A673 (cell line): ENCODE data around the gene DERL2. TPM values are rescaled to one million over a fixed set of nuclear protein-coding genes. Genes with fewer than 3 reads are reported as not detected.

Experiments used
- BruUV-seq: library from RNA; stranded (reverse); fragments of 400-500 nt; replicated peaks from 2 replicates; lab custom pipeline; 2021; lab: Mats Ljungman, UMichigan
- CTCF ChIA-PET: fragments of 300-600 bp; sonication (Branson Sonifier 250); formaldehyde crosslinking; loops from one replicate; lab custom pipeline; 2022; ENCODE audit warnings: antibody characterized with exemption; lab: Charles Lee
- POLR2A ChIA-PET: fragments of 300-600 bp; sonication (Branson Sonifier 250); formaldehyde crosslinking; loops from one replicate; lab custom pipeline; 2022; ENCODE audit warnings: antibody characterized with exemption; ENCODE audit not compliant: low non-redundant PET; lab: Charles Lee
- DNase-seq: peaks from one replicate; pipeline ENCODE4 v3.0.0-alpha.2; 2015; ENCODE audit warnings: low spot score
- H3K27ac ChIP-seq: fragments of 200-600 bp; sonication (generic); 2 replicates; pipeline ENCODE4 v1.5.1; 2016; ENCODE audit warnings: mixed run types, low read depth, mild to moderate bottlenecking, mixed read lengths, antibody characterized with exemption, low read length; ENCODE audit not compliant: poor library complexity, severe bottlenecking
- H3K27me3 ChIP-seq: fragments of 200-600 bp; sonication (generic); replicated peaks from 2 replicates; pipeline ENCODE4 v1.6.1; 2017; ENCODE audit warnings: mixed run types, low read depth, mild to moderate bottlenecking, mixed read lengths, antibody characterized with exemption, low read length; ENCODE audit not compliant: insufficient read depth, poor library complexity
- H3K36me3 ChIP-seq: fragments of 200-600 bp; sonication (generic); 2 replicates; pipeline ENCODE4 v1.6.1; 2016; ENCODE audit warnings: mixed run types, mild to moderate bottlenecking, mixed read lengths, antibody characterized with exemption, low read length; ENCODE audit not compliant: insufficient read depth, poor library complexity, severe bottlenecking
- H3K4me1 ChIP-seq: fragments of 200-600 bp; sonication (generic); 2 replicates; pipeline ENCODE4 v1.6.1; 2017; ENCODE audit warnings: mixed run types, mild to moderate bottlenecking, mixed read lengths, antibody characterized with exemption, low read length; ENCODE audit not compliant: insufficient read depth, poor library complexity, severe bottlenecking
- H3K4me3 ChIP-seq: fragments of 200-600 bp; sonication (generic); 2 replicates; pipeline ENCODE4 v1.5.1; 2016; ENCODE audit warnings: low read depth, mixed run types, mild to moderate bottlenecking, mixed read lengths, low read length; ENCODE audit not compliant: poor library complexity, severe bottlenecking
- H3K9me3 ChIP-seq: fragments of 200-600 bp; sonication (generic); 2 replicates; pipeline ENCODE4 v1.6.1; 2016; ENCODE audit warnings: mixed run types, low read depth, mild to moderate bottlenecking, mixed read lengths, antibody characterized with exemption, low read length; ENCODE audit not compliant: poor library complexity, severe bottlenecking
- CTCF ChIP-seq: fragments of 300-800, 200-600 bp; sonication (generic); conservative IDR thresholded peaks from 2 replicates; pipeline ENCODE4 v1.5.1; 2017; ENCODE audit warnings: low read depth, mild to moderate bottlenecking, antibody characterized with exemption, low read length, moderate library complexity, mixed read lengths
- EZH2 ChIP-seq: fragments of 200-600 bp; sonication (generic); IDR thresholded peaks from 2 replicates; pipeline ENCODE4 v1.6.1; 2017; ENCODE audit warnings: borderline replicate concordance, low read depth, mild to moderate bottlenecking, mixed read lengths, antibody characterized with exemption, low read length; ENCODE audit not compliant: poor library complexity, severe bottlenecking
- intact Hi-C: fragments of 100-400 bp; cut with micrococcal nuclease; formaldehyde crosslinking; loops from one replicate; pipeline ENCODE4 v1.10.0; 2022; ENCODE audit not compliant: unreplicated experiment
- total RNA-seq: library from RNA; stranded (reverse); gene quantifications from 2 replicates; pipeline ENCODE4 v1.2.3, GENCODE V29; 2021

DERL2 gene
- total RNA-seq, 1 experiment from 2014 or later = 97.0 TPM

GRCh38 chr17:5508810-5509209 lies 22.8 kb upstream of the DERL2 start:
- no peak for DNase-seq
- TF ChIP-seq EZH2 (no peak), CTCF (no peak)
- H3K36me3 ChIP-seq = no peaks in the 10 kb centered on the region
- BruUV-seq = no TSS peak
- CTCF ChIA-PET = no interaction called here
- no peak overlapping the region for H3K4me3 ChIP-seq
- H3K9me3 ChIP-seq = no peaks in the 10 kb centered on the region
- no peaks in the 10 kb centered on the region for H3K27me3 ChIP-seq
- H3K4me1 ChIP-seq = no peaks in the 10 kb centered on the region
- H3K27ac ChIP-seq = no peak overlapping the region
- POLR2A ChIA-PET = no interaction called here
- intact Hi-C loops = no loop called here

- H3K4me1 ChIP-seq = peaks cover 2% of the 10 kb centered on the region
- TF ChIP-seq CTCF (no peak), EZH2 (no peak)
- no peak overlapping the region for H3K27ac ChIP-seq
- H3K36me3 ChIP-seq = no peaks in the 10 kb centered on the region
- H3K4me3 ChIP-seq = no peak overlapping the region
- intact Hi-C loops = no loop called here
- no peaks in the 10 kb centered on the region for H3K27me3 ChIP-seq
- DNase-seq = no peak
- H3K9me3 ChIP-seq = no peaks in the 10 kb centered on the region
- ChIA-PET POLR2A (no interaction called here), CTCF (no interaction called here)
- no TSS peak for BruUV-seq
These were observed 20.3 kb upstream of the DERL2 start for GRCh38 chr17:5506307-5506706.

- no peak for DNase-seq
- intact Hi-C loops = no loop called here
- peaks cover 8% of the 10 kb centered on the region for H3K4me1 ChIP-seq
- POLR2A ChIA-PET = no interaction called here
- no peak overlapping the region for H3K4me3 ChIP-seq
- H3K36me3 ChIP-seq = no peaks in the 10 kb centered on the region
- H3K27me3 ChIP-seq = peaks cover 9% of the 10 kb centered on the region
- no peak overlapping the region for H3K27ac ChIP-seq
- no TSS peak for BruUV-seq
- CTCF ChIA-PET = no interaction called here
- H3K9me3 ChIP-seq = no peaks in the 10 kb centered on the region
- TF ChIP-seq EZH2 = no peak
- TF ChIP-seq CTCF = no peak
These were observed 16.6 kb upstream of the DERL2 start for GRCh38 chr17:5502552-5502951.
